Fibroblast of pulmonary artery (primary cell): ENCODE measurements around the gene TERF2IP.

Source experiments
- DNase-seq: peaks from one replicate; pipeline ENCODE4 v3.0.0-alpha.2; 2010; ENCODE audit warnings: low read depth
- H3K4me3 ChIP-seq: replicated peaks from 2 replicates; pipeline ENCODE4 v1.5.1; 2011; ENCODE audit warnings: low read depth, mild to moderate bottlenecking, control low read depth, low read length, moderate library complexity
- TF ChIP-seq, protein P1 (sequence below): IDR thresholded peaks from 2 replicates; pipeline ENCODE4 v1.5.1; 2011; ENCODE audit warnings: mild to moderate bottlenecking, control low read depth, low read length, inconsistent platforms; ENCODE audit errors: missing control alignments

The TERF2IP gene

DNA sequence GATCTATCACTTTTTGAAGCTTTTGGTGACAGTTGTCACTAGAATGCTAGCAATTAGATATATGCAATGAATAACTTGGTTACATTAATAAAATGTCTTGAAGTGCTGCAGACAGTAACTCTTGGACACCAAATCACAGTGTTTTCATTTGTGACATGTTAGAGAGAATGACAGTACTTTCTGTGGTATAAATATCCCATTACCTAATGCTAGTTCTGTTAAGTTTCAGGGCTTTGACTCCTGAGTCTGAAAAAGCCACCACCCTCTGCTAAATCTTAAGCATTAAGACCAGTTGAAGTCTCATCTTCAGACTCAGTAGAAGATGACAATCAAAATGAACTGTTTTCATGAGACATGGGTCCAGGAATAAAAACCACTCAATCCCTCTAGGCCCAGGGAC is 39.8 kb downstream of the TERF2IP start:
- TF ChIP-seq, protein P1, sequence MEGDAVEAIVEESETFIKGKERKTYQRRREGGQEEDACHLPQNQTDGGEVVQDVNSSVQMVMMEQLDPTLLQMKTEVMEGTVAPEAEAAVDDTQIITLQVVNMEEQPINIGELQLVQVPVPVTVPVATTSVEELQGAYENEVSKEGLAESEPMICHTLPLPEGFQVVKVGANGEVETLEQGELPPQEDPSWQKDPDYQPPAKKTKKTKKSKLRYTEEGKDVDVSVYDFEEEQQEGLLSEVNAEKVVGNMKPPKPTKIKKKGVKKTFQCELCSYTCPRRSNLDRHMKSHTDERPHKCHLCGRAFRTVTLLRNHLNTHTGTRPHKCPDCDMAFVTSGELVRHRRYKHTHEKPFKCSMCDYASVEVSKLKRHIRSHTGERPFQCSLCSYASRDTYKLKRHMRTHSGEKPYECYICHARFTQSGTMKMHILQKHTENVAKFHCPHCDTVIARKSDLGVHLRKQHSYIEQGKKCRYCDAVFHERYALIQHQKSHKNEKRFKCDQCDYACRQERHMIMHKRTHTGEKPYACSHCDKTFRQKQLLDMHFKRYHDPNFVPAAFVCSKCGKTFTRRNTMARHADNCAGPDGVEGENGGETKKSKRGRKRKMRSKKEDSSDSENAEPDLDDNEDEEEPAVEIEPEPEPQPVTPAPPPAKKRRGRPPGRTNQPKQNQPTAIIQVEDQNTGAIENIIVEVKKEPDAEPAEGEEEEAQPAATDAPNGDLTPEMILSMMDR, result no peak
- no peak for DNase-seq
- no peak overlapping the region for H3K4me3 ChIP-seq

DNA sequence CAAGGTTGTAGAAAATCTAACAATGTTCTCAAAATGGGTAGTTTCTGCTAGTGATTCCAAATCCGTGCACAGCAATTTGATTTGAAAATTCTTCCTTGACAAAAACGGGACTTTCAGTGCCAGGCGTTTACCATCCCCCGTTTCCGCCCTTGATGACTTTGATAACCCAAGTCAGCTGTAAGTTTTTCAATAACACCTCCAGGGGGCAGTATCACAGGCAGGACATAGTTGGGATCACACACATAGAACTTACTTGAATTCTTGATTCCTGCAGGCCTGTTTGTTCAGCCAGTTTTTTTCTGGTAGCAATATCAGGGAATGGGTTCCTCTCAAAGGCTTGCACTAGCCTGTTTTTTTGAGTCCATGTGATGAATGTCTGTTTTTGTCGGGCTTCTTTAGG is 48.1 kb downstream of the TERF2IP start:
- no peak overlapping the region for H3K4me3 ChIP-seq
- DNase-seq, result no peak
- TF ChIP-seq, protein P1, result no peak

- TF ChIP-seq, protein P1, result no peak
- no peak for DNase-seq
- H3K4me3 ChIP-seq, result no peak overlapping the region
Observed at GRCh38 chr16:75697571-75697970, 50.0 kb downstream of the TERF2IP start.

GRCh38 chr16:75701361-75701760 is 53.8 kb downstream of the TERF2IP start, which contains the start of gene DUXB:
Gene DUXB (minus strand): TSS chr16:75701461. CDS start chr16:75701418, 43 bp downstream.
- no peak within 1 kb of the TSS for H3K4me3 ChIP-seq
- TF ChIP-seq, protein P1, result no peak
- no peak for DNase-seq

GRCh38 chr16:75702242-75702641 is 54.7 kb downstream of the TERF2IP start:
- no peak overlapping the region for H3K4me3 ChIP-seq
- TF ChIP-seq, protein P1, result no peak
- DNase-seq, result no peak

GRCh38 chr16:75703306-75703705 is 55.7 kb downstream of the TERF2IP start:
- DNase-seq, result no peak
- H3K4me3 ChIP-seq, result no peak overlapping the region
- TF ChIP-seq, protein P1, result no peak
